ENCODE measurements around the gene MRPS22.

DNA sequence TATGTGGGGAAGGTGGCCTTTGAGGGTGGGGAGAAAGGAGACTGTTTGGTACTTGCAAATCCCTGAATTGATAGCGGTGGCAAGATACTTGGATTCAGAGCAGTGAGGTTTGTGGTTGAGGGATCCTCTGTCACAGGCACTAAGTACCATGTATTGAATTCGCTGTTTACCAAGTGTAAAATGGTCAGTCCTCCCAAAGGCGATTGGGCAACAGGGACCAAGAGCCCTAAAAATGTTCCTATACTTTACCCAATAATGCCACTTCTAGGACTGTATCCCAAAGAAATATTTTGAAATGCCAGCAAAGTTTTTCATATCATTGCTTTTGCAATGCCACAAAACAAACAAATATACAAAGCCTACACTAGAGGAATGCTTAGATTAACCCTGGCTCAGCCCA, 43.4 kb upstream of the MRPS22 start:
- TF ChIP-seq POLR2A (IDR thresholded peaks at IDR 0.05), result no peak
- TF ChIP-seq, protein P1, sequence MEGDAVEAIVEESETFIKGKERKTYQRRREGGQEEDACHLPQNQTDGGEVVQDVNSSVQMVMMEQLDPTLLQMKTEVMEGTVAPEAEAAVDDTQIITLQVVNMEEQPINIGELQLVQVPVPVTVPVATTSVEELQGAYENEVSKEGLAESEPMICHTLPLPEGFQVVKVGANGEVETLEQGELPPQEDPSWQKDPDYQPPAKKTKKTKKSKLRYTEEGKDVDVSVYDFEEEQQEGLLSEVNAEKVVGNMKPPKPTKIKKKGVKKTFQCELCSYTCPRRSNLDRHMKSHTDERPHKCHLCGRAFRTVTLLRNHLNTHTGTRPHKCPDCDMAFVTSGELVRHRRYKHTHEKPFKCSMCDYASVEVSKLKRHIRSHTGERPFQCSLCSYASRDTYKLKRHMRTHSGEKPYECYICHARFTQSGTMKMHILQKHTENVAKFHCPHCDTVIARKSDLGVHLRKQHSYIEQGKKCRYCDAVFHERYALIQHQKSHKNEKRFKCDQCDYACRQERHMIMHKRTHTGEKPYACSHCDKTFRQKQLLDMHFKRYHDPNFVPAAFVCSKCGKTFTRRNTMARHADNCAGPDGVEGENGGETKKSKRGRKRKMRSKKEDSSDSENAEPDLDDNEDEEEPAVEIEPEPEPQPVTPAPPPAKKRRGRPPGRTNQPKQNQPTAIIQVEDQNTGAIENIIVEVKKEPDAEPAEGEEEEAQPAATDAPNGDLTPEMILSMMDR (IDR thresholded peaks at IDR 0.05), result no peak
